Glomerular visceral epithelial cell (primary cell): ENCODE measurements around the gene MSI2.

Experiments used
- DNase-seq: peaks from one replicate; pipeline ENCODE4 v3.0.0-alpha.2; 2016; ENCODE audit errors: extremely low spot score

MSI2 gene

DNA sequence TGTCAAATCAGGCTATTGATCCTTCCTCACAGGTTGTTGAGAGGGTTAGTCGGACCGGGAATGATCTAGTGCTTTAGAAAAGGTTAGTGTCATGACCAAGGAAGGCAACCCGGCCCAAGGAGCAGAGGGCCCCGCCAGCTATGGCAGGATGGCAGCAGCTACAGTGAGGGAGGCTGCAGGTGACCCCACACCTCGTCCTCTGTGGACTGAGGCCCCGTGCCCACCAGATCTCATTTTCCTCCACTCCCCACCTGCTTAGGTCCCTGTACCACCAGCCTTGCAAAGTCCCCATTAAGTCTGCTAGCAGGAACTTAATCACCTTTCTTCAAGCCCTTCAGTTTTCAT is 381.3 kb downstream of the MSI2 start:
- DNase-seq = no peak

DNA sequence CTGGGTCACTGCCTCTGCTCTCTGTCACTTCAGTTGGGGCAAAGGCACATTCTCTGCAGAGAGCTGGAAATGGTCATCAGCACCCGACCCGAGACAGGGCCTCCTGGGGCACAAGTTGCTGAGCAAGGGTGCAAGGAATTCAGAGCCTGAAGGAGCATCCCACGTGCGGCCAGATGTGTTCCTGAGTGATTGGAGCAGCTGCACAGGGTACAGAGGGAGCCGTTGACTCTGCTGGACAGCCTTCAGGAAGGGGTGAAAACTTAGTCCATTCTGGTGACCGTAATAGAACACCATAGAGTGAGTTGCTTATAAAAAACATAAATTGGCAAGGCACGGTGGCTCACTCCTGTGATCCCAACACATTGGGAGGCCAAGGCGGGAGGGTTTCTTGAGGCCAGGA is 382.0 kb downstream of the MSI2 start:
- DNase-seq = no peak

DNA sequence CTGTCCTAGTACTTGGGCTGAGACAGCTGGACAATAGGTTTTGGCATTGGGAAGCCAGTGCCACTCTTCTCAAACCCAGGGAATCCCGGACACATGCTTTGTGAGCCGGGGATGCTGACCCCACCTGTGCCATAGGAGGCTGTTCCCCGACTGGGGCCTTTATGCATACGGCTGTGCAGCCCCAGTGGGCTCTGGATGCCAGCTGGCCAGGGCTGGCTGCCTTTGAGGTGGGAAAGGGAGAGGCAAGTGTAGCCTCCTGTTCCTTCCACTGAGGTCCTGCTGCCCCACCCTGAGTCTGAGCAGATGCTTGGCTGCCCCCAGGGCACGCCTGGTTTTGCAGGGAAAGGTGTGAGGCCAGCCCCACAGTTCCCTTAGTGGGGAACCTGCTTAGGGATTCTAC is 383.1 kb downstream of the MSI2 start:
- no peak for DNase-seq

DNA sequence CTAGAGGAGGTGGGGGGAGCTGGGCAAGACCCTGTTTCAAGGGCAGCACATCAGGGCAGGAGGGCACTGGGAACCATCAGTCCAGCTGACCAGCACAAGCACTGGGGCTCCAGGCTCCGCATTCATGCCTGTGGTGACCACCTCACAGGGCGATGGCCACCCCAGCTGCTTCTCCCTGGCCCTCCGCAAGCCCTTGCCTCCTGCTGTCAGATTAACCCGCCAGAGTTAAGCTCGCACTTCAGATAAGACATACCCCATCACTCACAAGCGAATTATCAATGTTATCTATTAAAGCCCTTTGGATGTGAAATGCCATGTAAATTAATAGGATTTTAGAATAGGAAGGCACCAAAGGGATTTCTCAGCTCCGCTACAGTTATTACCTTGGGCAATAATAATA is 383.8 kb downstream of the MSI2 start:
- no peak for DNase-seq

DNA sequence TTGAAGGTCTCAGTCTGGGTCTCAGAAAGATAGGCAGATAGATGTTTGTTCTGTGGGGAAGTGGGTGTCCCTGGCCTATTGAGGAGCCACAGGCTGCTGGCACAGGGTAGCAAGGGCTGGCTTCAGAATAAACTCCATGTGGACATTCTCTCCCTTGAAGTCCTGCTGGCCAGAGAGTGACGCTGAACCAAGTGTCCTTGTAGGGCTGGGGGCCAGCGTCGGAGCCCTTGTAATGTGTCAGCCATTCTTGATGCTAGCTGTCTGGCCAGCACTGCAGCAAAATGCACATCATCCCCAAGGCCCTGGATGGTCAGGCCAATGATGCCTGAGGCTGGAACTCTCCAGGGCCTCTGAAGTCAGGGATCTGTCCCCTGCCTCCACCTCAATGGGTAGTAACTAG is 385.4 kb downstream of the MSI2 start:
- DNase-seq = no peak

DNA sequence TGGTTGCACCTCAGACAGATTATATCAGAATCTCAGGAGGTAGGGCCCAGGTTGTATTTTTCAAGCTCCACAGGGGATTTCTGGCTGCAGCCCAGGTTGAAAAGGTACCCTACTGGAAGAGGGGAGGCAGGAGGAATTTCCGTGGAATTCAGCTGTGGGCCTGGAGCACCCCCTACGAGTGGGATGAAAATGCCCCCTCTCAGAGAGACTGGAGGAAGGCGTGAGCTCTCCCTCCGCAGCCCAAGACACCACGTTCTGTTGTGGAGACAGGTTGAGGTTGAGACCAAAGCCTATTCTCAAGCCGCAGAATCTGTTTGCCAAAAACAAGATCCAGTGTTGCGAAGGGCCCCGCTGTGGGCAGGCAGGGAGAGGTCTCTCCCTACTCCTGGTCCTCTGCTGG is 386.7 kb downstream of the MSI2 start:
- no peak for DNase-seq

DNA sequence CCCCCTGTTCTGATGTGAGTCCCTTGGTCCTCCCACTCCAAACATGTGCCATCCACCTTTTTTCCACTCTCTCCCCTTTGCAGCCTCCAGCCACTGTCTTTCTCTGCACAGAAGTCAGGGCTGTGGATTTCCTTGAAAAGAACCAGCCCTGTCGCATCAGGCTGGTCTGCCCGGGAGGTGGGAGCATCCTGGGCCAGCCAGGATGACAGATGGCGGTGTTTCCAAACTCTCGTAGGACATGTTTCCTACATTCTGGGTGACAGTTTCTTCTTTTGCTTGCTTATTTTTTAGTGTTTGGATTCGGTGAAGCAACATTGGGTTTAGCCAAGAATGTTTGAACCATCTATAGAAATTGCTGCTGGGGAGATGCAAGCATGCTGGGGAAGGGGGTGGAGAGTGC is 388.0 kb downstream of the MSI2 start:
- DNase-seq = no peak

DNA sequence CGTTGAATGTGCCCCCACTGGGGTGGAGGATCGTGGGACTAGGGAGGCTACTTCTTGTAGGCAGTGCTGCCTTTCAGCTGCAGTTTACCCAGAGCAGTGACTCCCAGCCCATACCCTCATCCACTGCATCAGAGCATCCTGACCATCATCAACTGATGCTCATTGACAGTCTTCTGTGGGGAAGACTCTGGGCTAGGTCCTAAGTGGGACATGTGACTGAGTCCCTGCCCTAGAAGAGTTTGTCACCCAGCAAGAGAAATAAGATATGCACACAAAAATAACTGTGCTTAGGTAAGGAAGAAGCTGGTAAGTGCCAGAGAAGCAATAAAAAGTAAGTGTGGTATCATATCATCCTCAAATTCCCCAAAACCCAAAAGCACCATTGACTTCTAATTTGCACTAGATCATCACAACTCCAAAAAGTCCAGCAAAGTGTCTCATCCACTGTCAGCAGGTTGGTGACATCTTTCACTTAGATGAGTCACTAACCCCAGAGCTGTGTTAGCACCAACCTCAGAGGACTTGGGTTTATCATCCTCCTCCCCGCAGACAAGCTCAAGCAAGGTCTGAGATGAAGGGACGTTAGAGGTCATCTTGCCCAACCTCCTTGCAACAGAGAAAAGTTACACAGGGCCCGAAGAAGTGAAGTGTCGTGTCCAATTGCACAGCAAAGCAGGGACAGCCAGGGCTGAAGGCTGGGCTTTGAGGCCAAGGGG is 389.8 kb downstream of the MSI2 start:
- no peak for DNase-seq

DNA sequence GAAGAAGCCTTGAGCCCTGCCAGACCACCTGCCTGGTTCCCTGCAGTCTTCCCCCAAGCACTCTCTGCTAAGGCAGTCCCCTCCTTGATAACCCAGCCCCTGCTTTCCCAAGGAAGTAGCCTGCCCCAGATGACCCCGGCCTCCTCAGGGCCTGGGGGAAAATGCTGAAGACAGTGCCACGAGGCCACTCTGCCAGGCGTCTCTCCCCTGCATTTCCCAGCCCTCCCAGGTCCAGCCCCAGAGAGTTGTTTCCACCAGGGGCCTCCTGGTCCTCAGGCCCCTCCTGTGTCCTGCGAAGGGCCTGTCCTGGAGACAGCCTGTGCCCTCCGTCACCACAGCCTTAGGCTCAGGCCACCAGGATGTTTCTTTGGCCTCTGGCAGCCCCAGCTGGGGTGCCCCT is 392.4 kb downstream of the MSI2 start:
- no peak for DNase-seq

DNA sequence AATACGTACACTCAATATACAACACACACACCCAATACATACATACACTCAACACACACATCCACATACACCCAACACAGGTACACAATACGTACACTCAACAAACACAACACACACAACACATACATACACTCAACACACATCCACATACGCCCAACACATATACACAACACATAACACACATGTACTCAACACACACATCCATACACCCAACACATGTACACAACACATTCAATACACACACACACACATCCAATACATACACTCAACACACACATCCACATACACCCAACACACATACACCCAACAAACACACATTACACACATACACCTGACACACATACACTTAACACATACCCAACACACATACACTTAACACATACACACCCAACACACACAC is 392.9 kb downstream of the MSI2 start:
- DNase-seq = no peak

DNA sequence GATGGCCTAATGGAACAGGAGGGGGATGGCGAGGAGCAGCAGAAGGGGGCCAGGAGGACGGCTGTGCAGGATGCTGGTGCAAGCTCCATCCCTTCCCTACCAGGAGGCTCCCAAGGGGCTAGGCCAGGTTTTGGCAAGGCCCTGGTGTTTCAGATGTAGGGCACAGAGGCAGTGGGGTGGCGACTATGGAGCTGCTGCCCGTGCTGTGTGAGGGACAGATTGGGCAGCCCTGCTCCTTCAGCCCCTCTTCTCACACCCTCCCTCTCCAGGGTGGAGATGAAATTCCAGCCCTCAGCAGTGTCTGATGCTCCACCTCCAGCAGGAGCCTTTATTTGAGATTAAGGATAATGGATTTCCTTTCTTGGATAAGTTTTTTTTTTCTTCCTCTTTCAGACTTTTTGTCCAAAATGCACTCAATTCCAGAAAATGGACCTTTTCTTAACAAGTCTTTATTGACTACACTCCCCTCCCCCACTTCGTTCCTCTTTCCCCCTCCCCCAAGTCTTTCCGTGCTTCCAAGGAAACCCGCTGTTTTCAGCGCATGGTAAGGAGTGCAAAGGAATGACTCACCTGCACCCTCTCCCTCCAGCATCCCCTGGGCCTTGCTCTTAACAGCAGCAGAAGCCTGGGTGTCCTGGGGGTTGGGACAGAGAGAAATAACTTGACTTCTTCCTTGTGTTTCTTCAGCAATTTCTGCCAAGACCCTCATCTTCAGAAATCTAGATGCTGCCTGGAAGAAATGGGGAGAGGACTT is 393.6 kb downstream of the MSI2 start:
- peak; percentile 46 for DNase-seq

DNA sequence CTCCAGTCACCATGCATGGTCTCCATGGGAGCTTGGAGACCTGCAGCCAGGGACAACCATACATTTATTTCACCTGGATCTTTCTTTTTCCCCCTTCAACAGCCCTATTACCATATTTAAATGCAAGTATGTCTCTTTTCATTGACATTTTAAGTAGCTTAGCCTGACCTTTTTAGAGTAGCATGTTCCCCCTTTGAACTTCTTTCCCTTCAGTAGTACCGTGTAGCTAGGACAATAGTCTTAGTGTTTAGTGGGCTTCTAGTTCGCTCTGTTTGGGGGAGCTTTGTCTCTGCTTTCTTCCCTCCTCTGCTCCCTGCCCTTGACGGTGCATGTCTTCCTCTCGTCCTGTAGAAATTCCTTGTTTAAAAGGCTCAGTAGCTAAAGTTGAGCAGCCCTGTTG is 394.2 kb downstream of the MSI2 start:
- no peak for DNase-seq

DNA sequence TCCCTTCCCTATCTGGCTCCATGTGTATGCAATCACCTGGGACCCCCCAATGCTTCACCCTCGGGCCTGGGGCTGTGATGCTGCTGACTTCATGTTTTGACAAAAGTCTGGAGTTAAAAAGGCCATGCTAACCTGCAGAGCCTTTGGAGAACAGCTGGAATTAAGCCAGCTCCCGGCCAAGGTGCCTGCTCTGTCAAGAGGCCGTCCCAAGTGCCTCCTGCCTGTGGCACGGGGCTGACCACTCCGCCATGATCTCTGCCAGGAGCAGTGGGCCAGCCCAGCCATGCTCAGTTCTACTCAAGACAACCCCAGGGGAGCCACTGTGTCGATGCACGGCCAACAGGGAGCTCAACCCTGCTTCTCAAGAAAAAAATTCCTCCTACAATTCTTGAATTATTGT is 395.1 kb downstream of the MSI2 start:
- DNase-seq = no peak

DNA sequence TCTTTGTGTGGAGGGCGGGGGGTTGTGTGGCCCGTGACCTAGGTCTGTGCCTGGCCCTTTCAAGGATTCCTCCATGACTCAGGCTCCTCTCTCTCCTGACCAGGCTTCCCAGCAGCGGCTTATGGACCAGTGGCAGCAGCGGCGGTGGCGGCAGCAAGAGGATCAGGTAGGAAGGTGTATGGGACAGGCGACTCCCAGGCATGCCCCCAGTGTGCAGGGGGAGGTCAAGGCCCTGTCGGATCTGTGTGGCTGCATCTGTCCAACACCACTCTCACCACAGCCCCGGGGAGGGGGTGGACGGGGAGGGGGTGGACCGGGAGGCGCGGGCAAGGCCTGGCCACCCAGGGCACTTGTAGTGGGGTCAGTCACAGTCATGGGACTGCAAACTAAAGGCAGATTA is 395.7 kb downstream of the MSI2 start:
- no peak for DNase-seq

DNA sequence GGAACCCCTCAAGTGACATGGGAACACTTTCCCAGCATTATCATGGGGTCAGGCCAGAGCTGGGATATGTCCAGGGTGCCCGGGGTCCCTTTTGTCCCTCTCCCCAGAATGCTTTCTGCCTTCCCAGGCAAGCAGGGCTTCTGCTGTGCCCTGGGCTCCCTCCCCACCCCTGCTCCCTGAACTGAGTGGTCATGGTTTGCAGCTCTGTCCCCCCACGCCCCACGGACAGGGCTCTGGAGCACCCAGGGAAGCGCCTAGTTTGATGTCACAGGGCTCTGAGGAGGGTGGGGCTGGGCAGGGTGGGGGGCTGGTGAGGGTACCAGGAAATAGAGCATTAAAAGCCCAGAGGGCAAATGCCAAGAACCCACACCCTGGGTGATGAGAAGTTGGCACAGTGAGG is 396.5 kb downstream of the MSI2 start:
- no peak for DNase-seq

DNA sequence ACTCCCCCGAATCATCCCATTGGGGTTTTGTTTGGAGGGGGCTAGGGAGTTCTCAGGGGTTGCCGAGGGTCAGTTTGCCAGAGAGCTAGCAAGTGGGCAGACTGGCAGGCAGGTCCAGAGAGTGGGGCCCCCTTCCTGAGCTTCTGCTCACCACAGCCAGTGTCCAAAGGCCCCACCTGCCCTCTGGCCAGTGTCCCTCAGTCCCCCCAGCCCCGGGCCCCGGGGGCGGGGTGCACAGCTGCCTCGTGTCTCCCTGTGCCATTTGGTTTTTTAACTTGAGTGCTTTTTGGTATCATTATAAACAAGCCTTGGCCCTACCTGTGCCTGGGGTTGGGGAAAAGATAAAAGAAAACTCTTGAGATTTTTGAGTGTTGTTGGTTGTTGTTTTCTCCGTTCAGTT is 397.0 kb downstream of the MSI2 start:
- no peak for DNase-seq

DNA sequence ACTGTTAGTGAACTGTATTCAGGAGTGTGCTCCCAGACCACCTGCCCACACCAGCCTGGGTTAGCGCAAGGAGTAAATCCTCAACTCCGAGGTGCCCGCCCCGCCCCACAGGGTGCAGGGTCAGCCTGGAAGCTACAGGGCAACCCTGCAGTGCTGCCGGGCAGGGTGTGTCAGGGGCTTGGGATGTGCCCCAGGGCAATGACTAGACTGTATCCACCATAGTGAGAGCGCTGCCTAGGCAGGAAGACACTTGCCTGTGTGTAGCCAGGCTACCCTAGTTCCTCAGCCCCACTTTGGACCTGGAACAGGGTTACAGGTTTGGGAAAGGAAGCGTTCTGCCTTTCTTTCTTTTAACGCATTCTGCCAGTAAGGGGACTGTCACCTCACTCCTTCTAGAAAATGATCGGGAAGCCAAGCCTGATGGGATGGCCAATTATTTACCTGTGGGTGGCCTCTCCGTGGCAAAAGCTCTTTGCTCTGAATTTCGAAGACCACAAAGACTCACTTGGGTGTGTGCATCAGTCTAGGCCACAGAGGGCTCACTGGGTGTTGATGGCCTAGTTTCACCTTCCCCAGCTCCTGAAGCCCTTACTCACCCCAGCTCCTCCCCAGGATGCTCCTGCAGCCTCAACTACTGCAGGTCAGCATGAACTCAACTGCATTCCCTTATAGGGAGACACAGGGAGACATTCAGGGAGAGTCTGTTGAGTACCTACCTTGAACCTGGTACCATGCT is 397.9 kb downstream of the MSI2 start:
- no peak for DNase-seq

DNA sequence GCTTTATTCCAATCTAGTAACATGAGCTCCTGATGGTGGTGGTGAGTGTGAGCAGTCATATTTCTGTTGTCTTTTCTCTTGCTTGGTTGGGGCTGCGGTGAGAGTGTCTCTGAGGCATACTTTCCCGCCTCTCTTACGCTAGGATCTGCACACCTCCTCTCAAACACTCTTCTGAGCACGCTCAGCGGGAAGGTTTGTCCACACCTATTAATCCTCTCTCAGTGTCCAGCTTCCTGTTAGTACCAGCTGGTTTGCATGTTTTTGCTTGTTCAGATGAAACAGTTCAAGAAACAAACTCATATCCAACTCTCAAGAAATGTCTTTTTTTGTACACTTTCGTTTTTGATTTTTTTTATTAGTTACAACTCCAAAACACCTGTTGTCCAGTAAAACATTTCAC is 399.2 kb downstream of the MSI2 start:
- DNase-seq = no peak

DNA sequence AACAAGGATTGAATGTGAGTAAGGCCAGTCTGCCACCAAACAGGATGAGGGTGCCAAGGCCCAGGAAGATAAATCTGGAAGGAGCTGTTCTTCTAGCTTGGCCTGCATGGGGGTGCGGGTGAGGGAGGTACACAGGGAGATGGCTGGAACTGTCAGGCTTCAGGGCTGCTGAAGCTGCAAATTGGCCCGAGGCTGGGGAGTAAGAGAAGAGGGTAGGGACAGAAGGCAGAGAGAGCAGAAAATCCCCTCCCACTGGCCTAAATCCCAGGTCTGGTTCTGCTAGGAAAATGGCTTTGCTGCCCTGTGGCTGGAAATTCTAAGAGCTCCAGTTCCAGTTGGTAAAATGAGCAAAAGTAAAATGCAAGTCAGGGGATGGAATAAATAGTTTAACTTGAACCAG is 400.9 kb downstream of the MSI2 start:
- DNase-seq = no peak

DNA sequence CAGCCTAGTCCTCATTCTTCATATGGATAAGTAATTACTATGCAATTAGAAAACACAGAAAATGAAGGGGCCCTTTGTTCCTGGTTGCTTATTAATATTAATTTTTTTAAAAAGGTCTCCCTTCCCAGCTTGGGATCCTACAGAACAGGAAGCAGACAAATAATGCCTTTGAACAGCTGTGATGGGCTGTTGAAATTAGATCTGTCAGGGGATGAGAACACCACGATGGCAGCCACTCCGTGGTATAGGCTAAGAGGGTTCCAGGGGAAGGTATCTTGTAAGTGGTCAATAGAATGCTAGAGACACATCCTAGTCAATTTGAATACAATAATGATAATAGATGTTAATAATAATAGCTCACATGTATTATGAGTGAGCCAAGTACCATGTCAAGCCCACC is 405.7 kb downstream of the MSI2 start:
- DNase-seq = no peak

DNA sequence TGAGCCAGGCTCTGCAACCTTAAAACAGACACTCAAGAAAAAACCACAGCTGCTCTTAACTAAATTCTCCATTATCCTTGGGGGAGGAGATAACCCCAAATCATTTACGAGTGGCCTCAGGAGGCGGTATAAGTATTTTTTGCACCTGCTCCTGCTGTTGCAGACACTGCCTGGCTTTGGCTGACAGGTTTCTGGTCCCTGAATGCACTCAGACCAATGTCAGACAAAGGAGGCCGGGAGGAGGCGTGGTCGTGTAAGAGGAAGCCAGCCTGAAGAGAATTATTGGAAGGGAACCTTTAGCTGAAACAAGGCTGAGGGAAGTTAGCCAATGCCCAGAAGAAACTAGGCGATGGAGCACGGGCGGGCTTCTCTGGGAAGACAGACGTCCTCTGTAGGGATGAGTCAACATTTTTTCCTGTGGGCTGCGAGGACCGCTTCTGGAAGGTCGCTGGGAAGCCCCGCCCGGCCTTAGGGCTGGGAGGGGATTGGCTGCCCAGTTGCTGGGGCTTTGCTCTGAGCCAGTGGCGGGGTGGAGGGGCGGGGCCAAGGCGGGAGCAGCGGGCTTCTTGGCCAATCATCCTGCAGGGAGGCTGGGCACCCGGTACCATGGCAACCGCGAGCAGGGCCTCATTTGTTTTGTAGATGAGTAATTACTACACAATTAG is 406.5 kb downstream of the MSI2 start:
- DNase-seq = peak; percentile 99

DNA sequence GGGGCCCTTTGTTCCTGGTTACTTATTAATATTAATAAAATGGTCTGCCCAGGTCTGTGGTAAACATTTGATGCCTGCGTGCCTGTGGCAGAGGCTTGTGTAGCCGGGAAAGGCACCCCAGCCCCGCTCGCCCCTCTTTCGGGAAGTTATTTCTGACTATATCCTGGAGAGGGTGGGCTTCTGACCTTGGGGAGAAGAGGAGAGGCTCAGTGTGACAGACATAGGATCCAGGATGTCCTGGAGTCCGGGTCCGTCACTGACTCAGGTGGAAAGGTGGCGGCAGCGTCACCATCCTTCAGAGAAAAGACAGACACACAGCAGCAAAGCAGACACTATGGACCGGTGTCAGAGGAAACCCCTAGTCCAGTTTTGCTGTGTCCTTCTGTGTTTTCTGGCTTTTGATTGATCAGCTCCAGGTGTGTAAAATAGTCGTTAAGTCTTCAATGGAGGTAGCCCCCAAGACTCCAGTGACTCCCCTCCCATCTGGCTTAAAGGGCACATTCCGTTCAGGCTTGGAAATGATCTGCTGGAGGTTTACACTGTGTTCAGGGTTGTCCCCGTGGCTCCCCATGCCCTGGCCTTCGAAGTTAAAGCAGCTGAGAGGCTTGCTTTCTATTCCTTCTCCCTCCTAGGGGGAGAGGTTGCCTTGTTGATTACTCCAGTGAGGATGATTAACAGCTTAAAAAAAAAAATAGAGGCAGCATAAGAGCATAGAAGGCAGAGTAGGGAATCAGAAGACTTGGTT is 407.2 kb downstream of the MSI2 start:
- DNase-seq = no peak
